ENCODE measurements around the gene COX20. TPM values are rescaled to one million over a fixed set of nuclear protein-coding genes. Genes with fewer than 3 reads are reported as not detected.

Gene COX20
- total and polyA plus RNA-seq, 2 of the 13 experiments (the other 11 are each of a cell fraction or from before 2014, with no cell fraction given): 34.4 to 95.8 TPM

DNA sequence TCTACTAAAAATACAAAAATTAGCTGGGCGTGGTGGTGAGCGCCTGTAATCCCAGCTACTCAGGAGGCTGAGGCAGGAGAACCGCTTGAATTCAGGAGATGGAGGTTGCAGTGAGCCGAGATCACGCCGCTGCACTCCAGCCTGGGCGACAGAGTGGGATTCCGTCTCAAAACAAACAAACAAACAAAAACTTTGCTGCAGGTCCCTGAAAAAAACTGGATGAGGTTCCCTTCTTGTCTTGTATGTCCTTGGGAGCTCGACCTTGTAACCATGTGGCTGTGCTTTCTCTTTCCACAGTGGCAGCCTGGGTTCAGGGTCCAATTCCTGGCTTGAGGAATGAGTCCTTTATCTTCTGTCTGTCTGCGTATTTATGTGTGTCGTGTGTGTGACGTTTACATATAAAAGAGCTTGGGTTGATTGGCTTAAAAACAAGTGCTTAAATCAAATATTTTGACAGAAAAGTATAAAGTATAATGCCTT lies 18.0 kb upstream of the COX20 start (continued):
- TF ChIP-seq, protein P1, sequence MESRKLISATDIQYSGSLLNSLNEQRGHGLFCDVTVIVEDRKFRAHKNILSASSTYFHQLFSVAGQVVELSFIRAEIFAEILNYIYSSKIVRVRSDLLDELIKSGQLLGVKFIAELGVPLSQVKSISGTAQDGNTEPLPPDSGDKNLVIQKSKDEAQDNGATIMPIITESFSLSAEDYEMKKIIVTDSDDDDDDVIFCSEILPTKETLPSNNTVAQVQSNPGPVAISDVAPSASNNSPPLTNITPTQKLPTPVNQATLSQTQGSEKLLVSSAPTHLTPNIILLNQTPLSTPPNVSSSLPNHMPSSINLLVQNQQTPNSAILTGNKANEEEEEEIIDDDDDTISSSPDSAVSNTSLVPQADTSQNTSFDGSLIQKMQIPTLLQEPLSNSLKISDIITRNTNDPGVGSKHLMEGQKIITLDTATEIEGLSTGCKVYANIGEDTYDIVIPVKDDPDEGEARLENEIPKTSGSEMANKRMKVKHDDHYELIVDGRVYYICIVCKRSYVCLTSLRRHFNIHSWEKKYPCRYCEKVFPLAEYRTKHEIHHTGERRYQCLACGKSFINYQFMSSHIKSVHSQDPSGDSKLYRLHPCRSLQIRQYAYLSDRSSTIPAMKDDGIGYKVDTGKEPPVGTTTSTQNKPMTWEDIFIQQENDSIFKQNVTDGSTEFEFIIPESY (CRISPR knock-in tag; IDR thresholded peaks at IDR 0.05): peak; percentile 90
- TF ChIP-seq U2AF2 (IDR thresholded peaks at IDR 0.05; ENCODE audit: low read depth, low read length) (no peak), HOXA9 (CRISPR knock-in tag; IDR thresholded peaks at IDR 0.05; ENCODE audit: borderline replicate concordance) (no peak), PTBP1 (IDR thresholded peaks at IDR 0.05; ENCODE audit: low read depth, low read length, poor library complexity, severe bottlenecking) (no peak), ZNF607 (CRISPR knock-in tag; IDR thresholded peaks at IDR 0.05; ENCODE audit: borderline replicate concordance) (no peak), RFXAP (CRISPR knock-in tag; IDR thresholded peaks at IDR 0.05; ENCODE audit: borderline replicate concordance) (0 out of 2 replicates have a peak, but pooled peaks have one; percentile 29), HNRNPH1 (optimal IDR thresholded peaks at IDR 0.05; ENCODE audit: low read depth, low read length) (no peak), SP1 (IDR thresholded peaks at IDR 0.05) (no peak), SP1 (CRISPR knock-in tag; IDR thresholded peaks at IDR 0.05) (no peak), MBD4 (IDR thresholded peaks at IDR 0.05; ENCODE audit: borderline replicate concordance, low read length) (no peak), EP300 (IDR thresholded peaks at IDR 0.05; ENCODE audit: low read depth in 2 of 2, low read length in 2 of 2) (peak in 1 of 2 experiments; percentile 29; a peak in 1 of 4 replicates), EP300 (CRISPR knock-in tag; IDR thresholded peaks at IDR 0.05; ENCODE audit: borderline replicate concordance) (no peak), ZSCAN29 (CRISPR knock-in tag; conservative IDR thresholded peaks at IDR 0.05) (no peak), HMG20A (CRISPR knock-in tag; IDR thresholded peaks at IDR 0.05; ENCODE audit: borderline replicate concordance) (peak; percentile 28; the same call in 1 of the 2 replicates), ATRX (CRISPR knock-in tag; IDR thresholded peaks at IDR 0.05; ENCODE audit: borderline replicate concordance) (no peak)
- TF ChIP-seq, protein P2, sequence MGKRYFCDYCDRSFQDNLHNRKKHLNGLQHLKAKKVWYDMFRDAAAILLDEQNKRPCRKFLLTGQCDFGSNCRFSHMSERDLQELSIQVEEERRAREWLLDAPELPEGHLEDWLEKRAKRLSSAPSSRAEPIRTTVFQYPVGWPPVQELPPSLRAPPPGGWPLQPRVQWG (CRISPR knock-in tag; IDR thresholded peaks at IDR 0.05; ENCODE audit: borderline replicate concordance, low read depth): no peak
- TF ChIP-seq, protein P3, sequence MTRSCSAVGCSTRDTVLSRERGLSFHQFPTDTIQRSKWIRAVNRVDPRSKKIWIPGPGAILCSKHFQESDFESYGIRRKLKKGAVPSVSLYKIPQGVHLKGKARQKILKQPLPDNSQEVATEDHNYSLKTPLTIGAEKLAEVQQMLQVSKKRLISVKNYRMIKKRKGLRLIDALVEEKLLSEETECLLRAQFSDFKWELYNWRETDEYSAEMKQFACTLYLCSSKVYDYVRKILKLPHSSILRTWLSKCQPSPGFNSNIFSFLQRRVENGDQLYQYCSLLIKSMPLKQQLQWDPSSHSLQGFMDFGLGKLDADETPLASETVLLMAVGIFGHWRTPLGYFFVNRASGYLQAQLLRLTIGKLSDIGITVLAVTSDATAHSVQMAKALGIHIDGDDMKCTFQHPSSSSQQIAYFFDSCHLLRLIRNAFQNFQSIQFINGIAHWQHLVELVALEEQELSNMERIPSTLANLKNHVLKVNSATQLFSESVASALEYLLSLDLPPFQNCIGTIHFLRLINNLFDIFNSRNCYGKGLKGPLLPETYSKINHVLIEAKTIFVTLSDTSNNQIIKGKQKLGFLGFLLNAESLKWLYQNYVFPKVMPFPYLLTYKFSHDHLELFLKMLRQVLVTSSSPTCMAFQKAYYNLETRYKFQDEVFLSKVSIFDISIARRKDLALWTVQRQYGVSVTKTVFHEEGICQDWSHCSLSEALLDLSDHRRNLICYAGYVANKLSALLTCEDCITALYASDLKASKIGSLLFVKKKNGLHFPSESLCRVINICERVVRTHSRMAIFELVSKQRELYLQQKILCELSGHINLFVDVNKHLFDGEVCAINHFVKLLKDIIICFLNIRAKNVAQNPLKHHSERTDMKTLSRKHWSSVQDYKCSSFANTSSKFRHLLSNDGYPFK (CRISPR knock-in tag; IDR thresholded peaks at IDR 0.05; ENCODE audit: borderline replicate concordance): 0 out of 2 replicates have a peak, but pooled peaks have one; percentile 11
- TF ChIP-seq, protein P4, sequence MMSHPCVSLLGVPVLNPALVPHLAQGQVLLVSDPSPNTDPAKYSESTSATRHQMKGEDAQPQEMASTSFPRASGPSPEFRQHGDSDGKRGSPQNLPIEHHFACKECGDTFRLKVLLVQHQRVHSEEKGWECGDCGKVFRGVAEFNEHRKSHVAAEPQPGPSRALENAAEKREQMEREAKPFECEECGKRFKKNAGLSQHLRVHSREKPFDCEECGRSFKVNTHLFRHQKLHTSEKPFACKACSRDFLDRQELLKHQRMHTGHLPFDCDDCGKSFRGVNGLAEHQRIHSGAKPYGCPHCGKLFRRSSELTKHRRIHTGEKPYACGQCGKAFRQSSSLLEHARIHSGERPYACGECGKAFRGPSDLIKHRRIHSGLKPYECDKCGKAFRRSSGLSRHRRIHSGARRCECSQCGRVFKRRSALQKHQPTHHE (CRISPR knock-in tag; IDR thresholded peaks at IDR 0.05; ENCODE audit: borderline replicate concordance): no peak
- TF ChIP-seq, protein P5, sequence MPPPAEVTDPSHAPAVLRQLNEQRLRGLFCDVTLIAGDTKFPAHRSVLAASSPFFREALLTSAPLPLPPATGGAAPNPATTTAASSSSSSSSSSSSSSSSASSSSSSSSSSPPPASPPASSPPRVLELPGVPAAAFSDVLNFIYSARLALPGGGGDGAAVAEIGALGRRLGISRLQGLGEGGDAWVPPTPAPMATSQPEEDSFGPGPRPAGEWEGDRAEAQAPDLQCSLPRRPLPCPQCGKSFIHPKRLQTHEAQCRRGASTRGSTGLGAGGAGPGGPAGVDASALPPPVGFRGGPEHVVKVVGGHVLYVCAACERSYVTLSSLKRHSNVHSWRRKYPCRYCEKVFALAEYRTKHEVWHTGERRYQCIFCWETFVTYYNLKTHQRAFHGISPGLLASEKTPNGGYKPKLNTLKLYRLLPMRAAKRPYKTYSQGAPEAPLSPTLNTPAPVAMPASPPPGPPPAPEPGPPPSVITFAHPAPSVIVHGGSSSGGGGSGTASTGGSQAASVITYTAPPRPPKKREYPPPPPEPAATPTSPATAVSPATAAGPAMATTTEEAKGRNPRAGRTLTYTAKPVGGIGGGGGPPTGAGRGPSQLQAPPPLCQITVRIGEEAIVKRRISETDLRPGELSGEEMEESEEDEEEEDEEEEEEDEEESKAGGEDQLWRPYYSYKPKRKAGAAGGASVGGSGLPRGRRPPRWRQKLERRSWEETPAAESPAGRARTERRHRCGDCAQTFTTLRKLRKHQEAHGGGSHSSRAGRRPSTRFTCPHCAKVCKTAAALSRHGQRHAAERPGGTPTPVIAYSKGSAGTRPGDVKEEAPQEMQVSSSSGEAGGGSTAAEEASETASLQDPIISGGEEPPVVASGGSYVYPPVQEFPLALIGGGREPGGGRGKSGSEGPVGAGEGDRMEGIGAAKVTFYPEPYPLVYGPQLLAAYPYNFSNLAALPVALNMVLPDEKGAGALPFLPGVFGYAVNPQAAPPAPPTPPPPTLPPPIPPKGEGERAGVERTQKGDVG (CRISPR knock-in tag; IDR thresholded peaks at IDR 0.05; ENCODE audit: borderline replicate concordance): peak; percentile 99

Measured in HepG2 (cell line).